ENCODE measurements around the gene PRSS21.

GRCh38 chr16:2826591-2827373 lies 9.7 kb downstream of the PRSS21 start:
- no peak for TF ChIP-seq HNF4A (conservative IDR thresholded peaks at IDR 0.05)
- no peak for TF ChIP-seq CTCF (IDR thresholded peaks at IDR 0.05; ENCODE audit: low read depth, low read length, missing input control)
- TF ChIP-seq REST (IDR thresholded peaks at IDR 0.05) = no peak
- TF ChIP-seq TAF1 (conservative IDR thresholded peaks at IDR 0.05) = no peak
- TF ChIP-seq JUND (IDR thresholded peaks at IDR 0.05) = no peak

All from liver (tissue), 3 donors.